ENCODE results near the gene GABRQ. TPM values are rescaled to one million over a fixed set of nuclear protein-coding genes. Genes with fewer than 3 reads are reported as not detected.

The GABRQ gene
- total RNA-seq, 2 donors from 2014 or later: 0.03 TPM; not detected in 1

DNA sequence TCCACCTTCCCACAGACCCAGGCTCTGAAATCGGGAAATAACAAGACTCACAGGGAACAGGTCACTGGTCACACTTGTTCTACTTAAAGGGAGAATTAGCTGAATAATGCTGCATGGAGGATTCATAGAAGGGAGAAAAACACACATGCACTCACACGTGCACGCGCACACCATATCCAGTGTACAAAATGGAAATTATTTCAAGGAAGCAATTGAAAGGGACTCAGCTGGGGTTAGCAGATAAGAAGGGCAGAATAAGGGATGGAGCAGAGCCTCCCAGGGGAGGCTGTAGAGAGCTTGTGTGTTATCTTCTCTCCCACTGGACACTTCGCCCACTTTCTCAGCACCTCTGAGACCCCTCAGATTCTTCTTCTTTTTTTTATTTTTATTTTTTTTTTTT is 10.3 kb downstream of the GABRQ start:
- no peak for DNase-seq
- Histone ChIP-seq H3K4me3 (no peak overlapping the region), H3K36me3 (no peaks in the 10 kb centered on the region), H3K27ac (no peak overlapping the region), H3K9ac (ENCODE audit: low read depth in 2 of 2, low read length in 2 of 2) (no peak overlapping the region), H3K4me1 (no peaks in the 10 kb centered on the region), H3K27me3 (no peaks in the 10 kb centered on the region), H3K9me3 (no peaks in the 10 kb centered on the region)
- intact Hi-C loops (cut with DNase I): loop anchor here (10.0 kb wide), 1 partner anchor 177 kb away; no protein-coding TSS in a partner anchor
- TF ChIP-seq, protein P1, sequence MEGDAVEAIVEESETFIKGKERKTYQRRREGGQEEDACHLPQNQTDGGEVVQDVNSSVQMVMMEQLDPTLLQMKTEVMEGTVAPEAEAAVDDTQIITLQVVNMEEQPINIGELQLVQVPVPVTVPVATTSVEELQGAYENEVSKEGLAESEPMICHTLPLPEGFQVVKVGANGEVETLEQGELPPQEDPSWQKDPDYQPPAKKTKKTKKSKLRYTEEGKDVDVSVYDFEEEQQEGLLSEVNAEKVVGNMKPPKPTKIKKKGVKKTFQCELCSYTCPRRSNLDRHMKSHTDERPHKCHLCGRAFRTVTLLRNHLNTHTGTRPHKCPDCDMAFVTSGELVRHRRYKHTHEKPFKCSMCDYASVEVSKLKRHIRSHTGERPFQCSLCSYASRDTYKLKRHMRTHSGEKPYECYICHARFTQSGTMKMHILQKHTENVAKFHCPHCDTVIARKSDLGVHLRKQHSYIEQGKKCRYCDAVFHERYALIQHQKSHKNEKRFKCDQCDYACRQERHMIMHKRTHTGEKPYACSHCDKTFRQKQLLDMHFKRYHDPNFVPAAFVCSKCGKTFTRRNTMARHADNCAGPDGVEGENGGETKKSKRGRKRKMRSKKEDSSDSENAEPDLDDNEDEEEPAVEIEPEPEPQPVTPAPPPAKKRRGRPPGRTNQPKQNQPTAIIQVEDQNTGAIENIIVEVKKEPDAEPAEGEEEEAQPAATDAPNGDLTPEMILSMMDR (IDR thresholded peaks at IDR 0.05): no peak

DNA sequence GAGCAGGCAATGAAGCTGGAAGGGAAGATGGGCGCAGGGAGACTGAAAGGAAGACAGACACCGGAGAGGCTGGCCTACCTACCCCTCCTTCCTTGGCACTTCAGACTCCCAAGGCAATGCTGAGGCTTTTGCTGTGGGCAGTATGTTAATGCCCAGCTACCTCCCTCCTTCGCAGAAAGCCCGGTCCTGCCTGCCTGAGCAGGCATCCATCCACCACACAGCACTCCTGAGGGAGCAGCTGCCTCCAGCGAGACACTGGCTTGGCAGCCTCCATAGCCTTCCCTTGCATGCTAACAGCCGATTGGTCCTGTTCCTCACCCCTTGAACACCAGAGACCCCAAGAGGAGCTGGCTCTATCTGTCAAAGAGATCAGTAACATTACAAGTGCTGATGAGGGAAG is 14.4 kb downstream of the GABRQ start:
- H3K9ac ChIP-seq (ENCODE audit: low read depth in 2 of 2, low read length in 2 of 2): no peak overlapping the region
- H3K36me3 ChIP-seq: no peaks in the 10 kb centered on the region
- no peak overlapping the region for H3K27ac ChIP-seq
- TF ChIP-seq, protein P1 (IDR thresholded peaks at IDR 0.05): no peak
- DNase-seq: no peak
- H3K4me1 ChIP-seq: no peaks in the 10 kb centered on the region
- no peak overlapping the region for H3K4me3 ChIP-seq
- H3K27me3 ChIP-seq: no peaks in the 10 kb centered on the region
- no peaks in the 10 kb centered on the region for H3K9me3 ChIP-seq
- intact Hi-C loops (cut with DNase I): no loop called here

DNA sequence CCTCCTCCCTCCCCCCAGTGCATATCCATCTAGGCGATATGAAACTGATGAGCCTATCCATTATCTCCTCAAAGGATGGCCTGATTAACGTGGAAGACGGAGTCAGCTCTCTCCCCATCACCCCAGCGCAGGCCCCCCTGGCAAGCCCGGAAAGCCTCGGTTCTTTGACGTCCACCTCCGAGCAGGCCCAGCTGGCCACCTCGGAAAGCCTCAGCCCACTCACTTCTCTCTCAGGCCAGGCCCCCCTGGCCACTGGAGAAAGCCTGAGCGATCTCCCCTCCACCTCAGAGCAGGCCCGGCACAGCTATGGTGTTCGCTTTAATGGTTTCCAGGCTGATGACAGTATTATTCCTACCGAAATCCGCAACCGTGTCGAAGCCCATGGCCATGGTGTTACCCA is 14.8 kb downstream of the GABRQ start:
- Histone ChIP-seq H3K27ac (no peak overlapping the region), H3K9ac (ENCODE audit: low read depth in 2 of 2, low read length in 2 of 2) (no peak overlapping the region), H3K27me3 (no peaks in the 10 kb centered on the region), H3K36me3 (no peaks in the 10 kb centered on the region), H3K4me3 (no peak overlapping the region), H3K9me3 (no peaks in the 10 kb centered on the region), H3K4me1 (no peaks in the 10 kb centered on the region)
- TF ChIP-seq, protein P1 (IDR thresholded peaks at IDR 0.05): no peak
- DNase-seq: no peak
- intact Hi-C loops (cut with DNase I): no loop called here

DNA sequence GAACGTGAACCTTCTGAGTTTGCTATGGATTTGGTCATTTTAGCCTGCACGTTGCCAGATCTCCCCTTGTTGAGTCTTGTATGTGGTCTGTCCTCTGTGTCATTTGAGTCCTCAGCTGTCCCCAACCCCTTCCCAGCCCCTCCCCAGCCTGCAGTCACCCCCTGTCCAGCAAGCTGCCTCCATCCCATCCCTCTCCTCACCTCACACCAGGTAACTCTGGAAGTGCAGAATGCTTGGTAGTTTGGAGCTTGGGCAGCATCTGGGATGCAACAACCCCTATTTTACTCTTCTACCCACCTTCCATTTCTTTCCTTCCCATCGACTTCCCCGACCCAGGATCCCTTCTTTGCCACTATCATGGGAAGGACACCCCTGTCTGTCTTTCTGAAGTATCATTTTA is 18.4 kb downstream of the GABRQ start:
- TF ChIP-seq, protein P1 (IDR thresholded peaks at IDR 0.05): no peak
- no peak overlapping the region for H3K27ac ChIP-seq
- H3K36me3 ChIP-seq: no peaks in the 10 kb centered on the region
- H3K27me3 ChIP-seq: no peaks in the 10 kb centered on the region
- no peak overlapping the region for H3K4me3 ChIP-seq
- no peak for DNase-seq
- intact Hi-C loops (cut with DNase I): no loop called here
- H3K9me3 ChIP-seq: no peaks in the 10 kb centered on the region
- no peak overlapping the region for H3K9ac ChIP-seq (ENCODE audit: low read depth in 2 of 2, low read length in 2 of 2)
- H3K4me1 ChIP-seq: no peaks in the 10 kb centered on the region

DNA sequence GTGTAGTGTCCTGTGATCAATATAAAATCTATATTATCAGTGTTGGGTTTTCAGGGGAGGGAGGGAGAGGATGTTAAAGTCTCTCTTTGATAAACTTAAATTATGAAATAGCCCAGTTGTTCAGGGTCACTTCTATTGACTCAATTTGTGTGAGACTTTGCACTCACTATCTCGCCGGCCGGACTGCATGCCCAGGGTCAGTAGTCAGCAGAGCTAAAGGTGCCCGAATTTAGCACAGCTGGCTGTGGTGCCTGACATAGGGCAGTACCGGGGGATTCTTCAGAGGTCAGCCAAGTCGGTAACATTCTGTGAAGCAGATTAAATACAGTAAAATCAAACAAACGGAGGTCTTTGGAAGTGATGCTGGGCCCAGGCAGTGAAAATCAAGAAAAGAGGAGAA is 19.2 kb downstream of the GABRQ start:
- intact Hi-C loops (cut with DNase I): no loop called here
- Histone ChIP-seq H3K9me3 (no peaks in the 10 kb centered on the region), H3K27ac (no peak overlapping the region), H3K27me3 (no peaks in the 10 kb centered on the region), H3K9ac (ENCODE audit: low read depth in 2 of 2, low read length in 2 of 2) (no peak overlapping the region), H3K4me3 (no peak overlapping the region), H3K4me1 (no peaks in the 10 kb centered on the region), H3K36me3 (no peaks in the 10 kb centered on the region)
- DNase-seq: no peak
- TF ChIP-seq, protein P1 (IDR thresholded peaks at IDR 0.05): no peak

DNA sequence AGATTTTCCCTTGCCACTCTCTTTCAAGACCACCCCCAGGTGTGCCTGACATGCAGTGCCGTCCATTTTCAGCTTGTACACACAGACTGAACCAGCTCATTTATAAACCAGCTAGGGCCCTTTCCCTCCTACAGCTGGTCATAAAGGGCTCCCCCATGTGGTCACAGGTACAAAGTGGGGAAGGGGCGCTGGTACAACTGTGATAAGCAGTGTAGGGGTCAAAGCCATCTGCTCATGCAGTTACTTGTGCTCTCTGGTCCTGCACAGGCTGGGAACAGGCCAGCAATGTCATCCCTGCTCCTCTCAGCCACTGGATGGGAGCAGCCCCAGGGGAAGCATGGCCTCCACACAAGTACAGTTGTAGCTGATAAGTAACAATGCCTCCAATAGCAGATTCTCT is 20.6 kb downstream of the GABRQ start:
- Histone ChIP-seq H3K4me1 (no peaks in the 10 kb centered on the region), H3K4me3 (no peak overlapping the region), H3K9ac (ENCODE audit: low read depth in 2 of 2, low read length in 2 of 2) (no peak overlapping the region), H3K27ac (no peak overlapping the region), H3K27me3 (no peaks in the 10 kb centered on the region), H3K36me3 (no peaks in the 10 kb centered on the region), H3K9me3 (no peaks in the 10 kb centered on the region)
- DNase-seq: no peak
- TF ChIP-seq, protein P1 (IDR thresholded peaks at IDR 0.05): no peak
- intact Hi-C loops (cut with DNase I): no loop called here

All from colonic mucosa (tissue), 4 donors.